ENCODE measurements around the gene ACOT12. TPM values are rescaled to one million over a fixed set of nuclear protein-coding genes. Genes with fewer than 3 reads are reported as not detected.

The ACOT12 gene
- total RNA-seq, 1 experiment from 2014 or later, result not detected

- Mint-ChIP-seq H3K27ac (no peak overlapping the region), H3K4me3 (no peak overlapping the region), H3K9me3 (peaks cover 6% of the 10 kb centered on the region), H3K36me3 (no peaks in the 10 kb centered on the region), H3K4me1 (no peaks in the 10 kb centered on the region), H3K27me3 (ENCODE audit: low read depth) (peaks cover 31% of the 10 kb centered on the region)
- TF ChIP-seq SMAD3 (CRISPR knock-in tag; IDR thresholded peaks at IDR 0.05; ENCODE audit: borderline replicate concordance) (no peak), TP53 (CRISPR knock-in tag; IDR thresholded peaks at IDR 0.05) (no peak), ZNF423 (CRISPR knock-in tag; IDR thresholded peaks at IDR 0.05) (no peak), ATF2 (CRISPR knock-in tag; IDR thresholded peaks at IDR 0.05; ENCODE audit: borderline replicate concordance, low read depth) (no peak), ESRRA (CRISPR knock-in tag; IDR thresholded peaks at IDR 0.05; ENCODE audit: borderline replicate concordance) (no peak), ARID4B (CRISPR knock-in tag; IDR thresholded peaks at IDR 0.05; ENCODE audit: borderline replicate concordance) (no peak), FOXP1 (CRISPR knock-in tag; IDR thresholded peaks at IDR 0.05; ENCODE audit: borderline replicate concordance) (no peak), RELA (CRISPR knock-in tag; IDR thresholded peaks at IDR 0.05; ENCODE audit: borderline replicate concordance) (no peak), NFE2L1 (CRISPR knock-in tag; IDR thresholded peaks at IDR 0.05) (no peak), ZNF219 (CRISPR knock-in tag; IDR thresholded peaks at IDR 0.05; ENCODE audit: borderline replicate concordance) (no peak), MXD4 (CRISPR knock-in tag; IDR thresholded peaks at IDR 0.05; ENCODE audit: borderline replicate concordance) (no peak)
- TF ChIP-seq, protein P1, sequence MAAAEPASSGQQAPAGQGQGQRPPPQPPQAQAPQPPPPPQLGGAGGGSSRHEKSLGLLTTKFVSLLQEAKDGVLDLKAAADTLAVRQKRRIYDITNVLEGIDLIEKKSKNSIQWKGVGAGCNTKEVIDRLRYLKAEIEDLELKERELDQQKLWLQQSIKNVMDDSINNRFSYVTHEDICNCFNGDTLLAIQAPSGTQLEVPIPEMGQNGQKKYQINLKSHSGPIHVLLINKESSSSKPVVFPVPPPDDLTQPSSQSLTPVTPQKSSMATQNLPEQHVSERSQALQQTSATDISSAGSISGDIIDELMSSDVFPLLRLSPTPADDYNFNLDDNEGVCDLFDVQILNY (CRISPR knock-in tag; IDR thresholded peaks at IDR 0.05), result no peak
- TF ChIP-seq, protein P2, sequence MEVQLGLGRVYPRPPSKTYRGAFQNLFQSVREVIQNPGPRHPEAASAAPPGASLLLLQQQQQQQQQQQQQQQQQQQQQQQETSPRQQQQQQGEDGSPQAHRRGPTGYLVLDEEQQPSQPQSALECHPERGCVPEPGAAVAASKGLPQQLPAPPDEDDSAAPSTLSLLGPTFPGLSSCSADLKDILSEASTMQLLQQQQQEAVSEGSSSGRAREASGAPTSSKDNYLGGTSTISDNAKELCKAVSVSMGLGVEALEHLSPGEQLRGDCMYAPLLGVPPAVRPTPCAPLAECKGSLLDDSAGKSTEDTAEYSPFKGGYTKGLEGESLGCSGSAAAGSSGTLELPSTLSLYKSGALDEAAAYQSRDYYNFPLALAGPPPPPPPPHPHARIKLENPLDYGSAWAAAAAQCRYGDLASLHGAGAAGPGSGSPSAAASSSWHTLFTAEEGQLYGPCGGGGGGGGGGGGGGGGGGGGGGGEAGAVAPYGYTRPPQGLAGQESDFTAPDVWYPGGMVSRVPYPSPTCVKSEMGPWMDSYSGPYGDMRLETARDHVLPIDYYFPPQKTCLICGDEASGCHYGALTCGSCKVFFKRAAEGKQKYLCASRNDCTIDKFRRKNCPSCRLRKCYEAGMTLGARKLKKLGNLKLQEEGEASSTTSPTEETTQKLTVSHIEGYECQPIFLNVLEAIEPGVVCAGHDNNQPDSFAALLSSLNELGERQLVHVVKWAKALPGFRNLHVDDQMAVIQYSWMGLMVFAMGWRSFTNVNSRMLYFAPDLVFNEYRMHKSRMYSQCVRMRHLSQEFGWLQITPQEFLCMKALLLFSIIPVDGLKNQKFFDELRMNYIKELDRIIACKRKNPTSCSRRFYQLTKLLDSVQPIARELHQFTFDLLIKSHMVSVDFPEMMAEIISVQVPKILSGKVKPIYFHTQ (CRISPR knock-in tag; IDR thresholded peaks at IDR 0.05), result no peak
- TF ChIP-seq, protein P3, sequence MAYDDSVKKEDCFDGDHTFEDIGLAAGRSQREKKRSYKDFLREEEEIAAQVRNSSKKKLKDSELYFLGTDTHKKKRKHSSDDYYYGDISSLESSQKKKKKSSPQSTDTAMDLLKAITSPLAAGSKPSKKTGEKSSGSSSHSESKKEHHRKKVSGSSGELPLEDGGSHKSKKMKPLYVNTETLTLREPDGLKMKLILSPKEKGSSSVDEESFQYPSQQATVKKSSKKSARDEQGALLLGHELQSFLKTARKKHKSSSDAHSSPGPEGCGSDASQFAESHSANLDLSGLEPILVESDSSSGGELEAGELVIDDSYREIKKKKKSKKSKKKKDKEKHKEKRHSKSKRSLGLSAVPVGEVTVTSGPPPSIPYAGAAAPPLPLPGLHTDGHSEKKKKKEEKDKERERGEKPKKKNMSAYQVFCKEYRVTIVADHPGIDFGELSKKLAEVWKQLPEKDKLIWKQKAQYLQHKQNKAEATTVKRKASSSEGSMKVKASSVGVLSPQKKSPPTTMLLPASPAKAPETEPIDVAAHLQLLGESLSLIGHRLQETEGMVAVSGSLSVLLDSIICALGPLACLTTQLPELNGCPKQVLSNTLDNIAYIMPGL (CRISPR knock-in tag; IDR thresholded peaks at IDR 0.05), result no peak
- TF ChIP-seq, protein P4, sequence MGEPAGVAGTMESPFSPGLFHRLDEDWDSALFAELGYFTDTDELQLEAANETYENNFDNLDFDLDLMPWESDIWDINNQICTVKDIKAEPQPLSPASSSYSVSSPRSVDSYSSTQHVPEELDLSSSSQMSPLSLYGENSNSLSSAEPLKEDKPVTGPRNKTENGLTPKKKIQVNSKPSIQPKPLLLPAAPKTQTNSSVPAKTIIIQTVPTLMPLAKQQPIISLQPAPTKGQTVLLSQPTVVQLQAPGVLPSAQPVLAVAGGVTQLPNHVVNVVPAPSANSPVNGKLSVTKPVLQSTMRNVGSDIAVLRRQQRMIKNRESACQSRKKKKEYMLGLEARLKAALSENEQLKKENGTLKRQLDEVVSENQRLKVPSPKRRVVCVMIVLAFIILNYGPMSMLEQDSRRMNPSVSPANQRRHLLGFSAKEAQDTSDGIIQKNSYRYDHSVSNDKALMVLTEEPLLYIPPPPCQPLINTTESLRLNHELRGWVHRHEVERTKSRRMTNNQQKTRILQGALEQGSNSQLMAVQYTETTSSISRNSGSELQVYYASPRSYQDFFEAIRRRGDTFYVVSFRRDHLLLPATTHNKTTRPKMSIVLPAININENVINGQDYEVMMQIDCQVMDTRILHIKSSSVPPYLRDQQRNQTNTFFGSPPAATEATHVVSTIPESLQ (CRISPR knock-in tag; IDR thresholded peaks at IDR 0.05), result no peak
- ChIA-PET POLR2A (interaction anchor here (0.7 kb wide), 1 partner anchor 441 kb away, joined by 3 read pairs; no protein-coding TSS in a partner anchor), CTCF (no interaction called here)
- ATAC-seq, result no peak
- DNase-seq (ENCODE audit: low spot score), result no peak
Measured at GRCh38 chr5:81397176-81397575, 3.2 kb upstream of the ACOT12 start.
